Keratinocyte (primary cell): Measurements from ENCODE around the gene EPHB4.

Source experiments
- CTCF ChIP-seq, 3 experiments: IDR thresholded peaks in 1 of 3; conservative IDR thresholded peaks in 1 of 3; optimal IDR thresholded peaks in 1 of 3; 2 replicates in 2 of 3; 3 replicates in 1 of 3; pipeline versions ENCODE3 to v1.5.1; 2011; ENCODE audit warnings: low read length in 3 of 3, mild to moderate bottlenecking in 3 of 3, moderate library complexity in 2 of 3, control low read depth in 1 of 3, inconsistent platforms in 1 of 3; ENCODE audit not compliant: insufficient read depth in 2 of 3; ENCODE audit errors: extremely low read depth in 1 of 3
- EZH2 ChIP-seq: IDR thresholded peaks from one replicate; pipeline ENCODE4 v1.6.1; 2012; ENCODE audit warnings: inconsistent platforms, mild to moderate bottlenecking, low read length, moderate library complexity

DNA sequence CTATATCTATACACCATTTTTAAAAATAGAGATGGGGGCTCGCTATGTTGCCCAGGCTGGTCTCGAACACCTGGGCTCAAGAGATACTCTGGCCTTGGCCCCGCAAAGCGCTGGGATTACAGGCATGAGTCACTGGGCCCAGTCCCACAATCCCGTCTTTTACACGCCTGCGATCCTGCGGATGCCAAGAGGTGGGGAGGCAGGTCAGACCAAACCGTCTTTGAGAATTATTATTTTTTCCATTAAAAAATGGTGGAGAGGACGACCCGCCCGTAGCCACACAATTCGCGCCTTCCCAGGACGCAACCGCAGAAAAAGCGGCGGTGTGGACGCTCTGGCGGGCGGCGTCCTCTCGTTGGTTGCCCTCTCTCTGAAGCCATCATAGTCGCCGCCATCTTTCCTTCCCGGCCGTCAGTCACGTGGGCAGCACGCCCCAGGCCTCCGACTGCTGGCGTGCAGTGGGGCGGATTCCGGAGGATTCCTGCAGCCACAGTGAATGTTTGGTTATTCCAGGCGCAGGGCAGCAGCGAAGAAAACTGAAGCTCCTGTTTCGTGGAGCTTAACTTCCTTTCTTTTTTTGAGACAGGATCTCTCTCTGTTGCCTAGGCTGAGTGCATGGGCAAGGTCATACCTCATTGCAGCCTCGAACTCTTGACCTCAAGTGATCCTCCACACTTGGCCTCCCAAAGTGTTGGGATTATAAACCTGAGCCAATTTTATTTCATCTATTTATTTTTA, 9.9 kb upstream of the EPHB4 start:
- TF ChIP-seq EZH2 (no peak), CTCF (optimal IDR thresholded peaks at IDR 0.05 in 1 of 3, IDR thresholded peaks at IDR 0.05 in 1 of 3, conservative IDR thresholded peaks at IDR 0.05 in 1 of 3; ENCODE audit: extremely low read depth in 1 of 3, insufficient read depth in 2 of 3, low read length in 3 of 3) (no peak)
